Chondrocyte (in vitro differentiated cells): ENCODE measurements around the gene KRTAP9-7. TPM values are rescaled to one million over a fixed set of nuclear protein-coding genes. Genes with fewer than 3 reads are reported as not detected.

ENCODE experiments used
- DNase-seq: peaks from one replicate; pipeline ENCODE4 v3.0.0; 2021; ENCODE audit warnings: mixed read lengths, low spot score
- H3K27ac Mint-ChIP-seq: one replicate; pipeline ENCODE4 v1.8.0; 2021; ENCODE audit warnings: mild to moderate bottlenecking, moderate library complexity, mixed read lengths; ENCODE audit not compliant: unreplicated experiment
- H3K27me3 Mint-ChIP-seq: 2 replicates; pipeline ENCODE4 v1.8.0; 2021; ENCODE audit warnings: low read depth, mixed read lengths
- H3K36me3 Mint-ChIP-seq: 2 replicates; pipeline ENCODE4 v1.8.0; 2021; ENCODE audit warnings: low read depth, mixed read lengths
- H3K4me1 Mint-ChIP-seq: 2 replicates; pipeline ENCODE4 v1.8.0; 2021; ENCODE audit warnings: low read depth, mild to moderate bottlenecking, mixed read lengths
- H3K4me3 Mint-ChIP-seq: one replicate; pipeline ENCODE4 v1.8.0; 2021; ENCODE audit warnings: mild to moderate bottlenecking, moderate library complexity, mixed read lengths; ENCODE audit not compliant: unreplicated experiment
- H3K9me3 Mint-ChIP-seq: 2 replicates; pipeline ENCODE4 v1.8.0; 2021; ENCODE audit warnings: low read depth, mixed read lengths
- total RNA-seq: library from RNA; stranded (reverse); gene quantifications from 3 replicates; pipeline ENCODE4 v1.2.1, GENCODE V29; 2021
- TF ChIP-seq, protein P1 (sequence below): fragments of 200-600 bp; sonication (generic); IDR thresholded peaks from 2 replicates; pipeline ENCODE4 v1.5.0; 2021; ENCODE audit warnings: antibody characterized with exemption, mild to moderate bottlenecking, moderate library complexity

KRTAP9-7 gene
- total RNA-seq, 1 donor from 2014 or later = not detected

DNA sequence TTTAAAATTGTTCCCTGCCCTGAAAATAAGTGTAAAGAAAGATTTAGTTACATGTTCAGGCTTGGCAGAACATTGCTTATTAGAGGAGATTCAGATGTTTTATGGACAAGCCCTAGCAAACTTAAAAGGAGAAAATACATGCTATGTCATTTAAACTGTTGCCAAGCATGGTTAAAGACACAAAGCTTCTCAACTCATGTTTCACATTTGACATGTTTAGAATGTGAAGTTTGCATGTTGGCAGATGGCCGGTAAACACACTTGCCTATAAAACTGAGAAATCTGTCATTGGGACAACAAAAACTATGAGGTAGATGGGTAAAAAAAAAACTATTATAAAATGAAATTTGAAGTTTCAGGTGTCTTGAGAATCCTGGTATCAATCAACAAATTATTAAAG lies 21.3 kb downstream of the KRTAP9-7 start:
- Mint-ChIP-seq H3K4me3 (no peak overlapping the region), H3K4me1 (no peaks in the 10 kb centered on the region), H3K27me3 (no peaks in the 10 kb centered on the region), H3K9me3 (peaks cover 6% of the 10 kb centered on the region), H3K27ac (no peak overlapping the region), H3K36me3 (peaks cover 2% of the 10 kb centered on the region)
- TF ChIP-seq, protein P1, sequence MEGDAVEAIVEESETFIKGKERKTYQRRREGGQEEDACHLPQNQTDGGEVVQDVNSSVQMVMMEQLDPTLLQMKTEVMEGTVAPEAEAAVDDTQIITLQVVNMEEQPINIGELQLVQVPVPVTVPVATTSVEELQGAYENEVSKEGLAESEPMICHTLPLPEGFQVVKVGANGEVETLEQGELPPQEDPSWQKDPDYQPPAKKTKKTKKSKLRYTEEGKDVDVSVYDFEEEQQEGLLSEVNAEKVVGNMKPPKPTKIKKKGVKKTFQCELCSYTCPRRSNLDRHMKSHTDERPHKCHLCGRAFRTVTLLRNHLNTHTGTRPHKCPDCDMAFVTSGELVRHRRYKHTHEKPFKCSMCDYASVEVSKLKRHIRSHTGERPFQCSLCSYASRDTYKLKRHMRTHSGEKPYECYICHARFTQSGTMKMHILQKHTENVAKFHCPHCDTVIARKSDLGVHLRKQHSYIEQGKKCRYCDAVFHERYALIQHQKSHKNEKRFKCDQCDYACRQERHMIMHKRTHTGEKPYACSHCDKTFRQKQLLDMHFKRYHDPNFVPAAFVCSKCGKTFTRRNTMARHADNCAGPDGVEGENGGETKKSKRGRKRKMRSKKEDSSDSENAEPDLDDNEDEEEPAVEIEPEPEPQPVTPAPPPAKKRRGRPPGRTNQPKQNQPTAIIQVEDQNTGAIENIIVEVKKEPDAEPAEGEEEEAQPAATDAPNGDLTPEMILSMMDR = no peak
- DNase-seq = no peak

DNA sequence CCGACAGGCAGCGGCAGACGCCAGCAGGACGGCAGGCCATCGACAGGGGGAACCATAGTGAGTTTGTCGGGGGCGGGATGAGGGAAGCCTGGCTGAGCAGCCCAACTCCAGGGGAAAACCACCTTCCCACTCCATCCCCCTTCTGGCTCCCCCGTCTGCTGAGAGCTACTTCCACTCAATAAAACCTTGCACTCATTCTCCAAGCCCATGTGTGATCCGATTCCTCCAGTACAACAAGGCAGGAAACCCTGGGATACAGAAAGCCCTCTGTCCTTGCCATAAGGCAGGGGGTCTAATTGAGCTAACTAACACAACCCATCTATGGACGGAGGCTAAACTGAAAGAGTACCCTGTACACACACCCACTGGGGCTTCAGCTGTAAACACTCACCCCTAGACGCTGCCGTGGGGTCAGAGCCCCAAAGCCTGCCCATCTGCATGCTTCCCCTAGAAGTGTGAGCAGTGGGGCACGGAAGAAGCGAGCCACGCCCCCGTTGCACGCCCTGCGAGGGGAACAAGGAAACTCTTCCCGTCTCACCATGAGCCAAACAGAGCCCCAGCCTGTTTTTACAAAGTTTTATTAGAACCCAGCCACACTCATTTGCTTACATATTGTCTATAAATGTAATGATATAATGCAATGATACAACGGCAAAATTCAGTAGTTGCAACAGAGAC lies 23.1 kb downstream of the KRTAP9-7 start:
- peaks cover 2% of the 10 kb centered on the region for H3K36me3 Mint-ChIP-seq
- no peak for DNase-seq
- H3K4me1 Mint-ChIP-seq = no peaks in the 10 kb centered on the region
- H3K9me3 Mint-ChIP-seq = peaks cover 6% of the 10 kb centered on the region
- H3K4me3 Mint-ChIP-seq = no peak overlapping the region
- TF ChIP-seq, protein P1 = no peak
- no peak overlapping the region for H3K27ac Mint-ChIP-seq
- H3K27me3 Mint-ChIP-seq = no peaks in the 10 kb centered on the region

DNA sequence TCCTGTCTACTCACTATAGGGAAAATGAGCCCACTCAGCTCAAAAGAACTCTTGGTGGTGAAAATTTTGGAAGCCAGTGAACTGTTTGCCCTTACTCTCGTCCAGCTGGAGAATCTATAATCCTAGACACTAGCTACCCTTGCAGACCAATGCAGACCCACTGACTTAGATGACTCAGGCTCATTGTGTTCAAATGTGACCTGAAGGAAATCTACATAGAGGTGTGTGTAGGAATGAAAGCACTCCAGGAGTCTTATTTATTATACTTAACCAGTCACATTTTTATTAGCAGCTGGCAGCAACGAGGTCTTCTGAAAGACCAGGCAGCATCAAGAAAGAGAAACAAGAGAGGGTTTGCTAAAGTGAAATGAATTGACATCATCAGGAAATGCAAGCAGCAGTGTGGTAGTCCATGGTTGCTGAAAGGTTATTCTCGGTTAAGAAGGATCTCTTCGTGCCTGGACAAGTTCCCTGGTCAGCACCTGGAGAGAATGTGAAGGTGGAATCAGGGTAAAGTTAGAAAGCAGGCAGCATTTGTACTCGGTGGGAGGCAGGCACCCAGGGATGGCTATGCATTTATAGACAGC lies 25.8 kb downstream of the KRTAP9-7 start:
- H3K27me3 Mint-ChIP-seq = no peaks in the 10 kb centered on the region
- peaks cover 2% of the 10 kb centered on the region for H3K36me3 Mint-ChIP-seq
- no peaks in the 10 kb centered on the region for H3K4me1 Mint-ChIP-seq
- H3K4me3 Mint-ChIP-seq = no peak overlapping the region
- H3K9me3 Mint-ChIP-seq = peaks cover 6% of the 10 kb centered on the region
- no peak overlapping the region for H3K27ac Mint-ChIP-seq
- TF ChIP-seq, protein P1 = no peak
- no peak for DNase-seq

DNA sequence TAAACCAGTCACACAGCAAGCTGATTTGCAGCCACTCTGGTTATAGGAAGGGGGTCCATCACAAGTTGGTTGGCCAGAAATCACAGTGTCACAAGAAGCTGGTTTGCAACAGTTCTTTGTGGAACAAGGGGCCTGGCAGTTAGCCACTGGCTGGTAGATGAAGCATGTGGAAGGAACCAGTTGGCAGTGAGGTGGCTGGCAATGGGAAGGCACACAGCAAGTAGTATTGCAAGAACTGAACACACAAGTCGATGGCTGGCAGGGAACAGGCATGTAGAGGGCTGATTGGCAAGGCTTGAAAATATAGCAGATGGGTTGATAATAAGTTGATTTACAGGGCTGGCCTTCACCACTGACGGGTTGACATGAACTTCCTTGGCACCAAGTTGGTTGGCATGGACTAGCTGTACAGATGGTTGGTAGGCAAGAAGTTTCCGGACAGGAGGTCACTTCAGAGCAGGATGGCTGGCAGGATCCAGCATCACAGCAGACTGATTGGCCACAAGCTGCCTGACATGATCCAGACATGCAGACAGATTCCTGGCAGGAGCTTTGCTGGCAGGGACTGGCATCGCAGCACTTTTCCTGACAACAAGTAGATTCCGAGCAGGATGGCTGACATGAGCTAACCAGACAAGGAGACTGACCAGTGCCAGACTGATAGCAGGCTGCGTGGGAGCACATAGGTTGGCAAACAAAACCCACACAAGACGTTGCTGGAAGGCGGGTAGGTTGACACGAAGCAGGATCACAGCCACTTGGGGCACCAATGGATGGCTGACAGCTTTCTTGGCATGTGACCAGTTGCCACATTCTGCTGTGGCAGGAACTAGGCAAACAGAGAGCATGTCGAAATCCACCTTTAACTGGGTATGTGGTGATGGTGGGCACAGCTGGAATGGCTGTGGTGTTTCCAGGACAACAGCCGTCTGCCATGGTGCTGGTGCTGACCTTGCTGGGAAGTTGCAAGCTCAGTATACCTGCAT lies 26.7 kb downstream of the KRTAP9-7 start, which contains the start of gene KRTAP29-1:
Gene KRTAP29-1 (minus strand): TSS at position 936 of the 986 bp plus-strand sequence. CDS start 0 bp downstream, at position 936.
- H3K36me3 Mint-ChIP-seq = peaks cover 2% of the 10 kb centered on the region
- no peak within 1 kb of the TSS for H3K27ac Mint-ChIP-seq
- TF ChIP-seq, protein P1 = no peak
- H3K4me1 Mint-ChIP-seq = peaks cover 2% of the 10 kb centered on the region
- no peak within 1 kb of the TSS for H3K4me3 Mint-ChIP-seq
- H3K27me3 Mint-ChIP-seq = no peaks in the 10 kb centered on the region
- H3K9me3 Mint-ChIP-seq = peaks cover 6% of the 10 kb centered on the region
- DNase-seq = no peak

DNA sequence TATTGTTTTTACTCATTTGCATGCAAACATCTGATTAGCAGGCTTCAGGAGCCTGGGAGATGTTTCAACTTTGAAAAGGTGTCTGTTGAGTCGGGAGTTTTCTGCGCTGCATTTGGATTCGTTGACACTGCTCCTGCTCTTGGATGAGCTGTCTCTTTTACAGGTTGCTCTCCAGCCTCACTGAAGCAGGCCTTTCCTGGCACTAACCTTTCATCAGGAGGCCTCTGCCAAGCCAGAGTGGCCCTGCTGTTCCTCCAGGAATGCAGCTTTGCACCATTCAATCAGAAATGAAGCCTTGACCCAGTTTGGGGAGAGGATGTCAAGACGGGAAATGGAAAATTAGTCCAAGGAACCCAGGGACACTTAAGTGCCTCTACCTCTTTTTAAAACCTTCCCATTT lies 27.5 kb downstream of the KRTAP9-7 start:
- H3K27ac Mint-ChIP-seq = no peak overlapping the region
- H3K4me1 Mint-ChIP-seq = peaks cover 10% of the 10 kb centered on the region
- H3K36me3 Mint-ChIP-seq = peaks cover 2% of the 10 kb centered on the region
- H3K27me3 Mint-ChIP-seq = no peaks in the 10 kb centered on the region
- TF ChIP-seq, protein P1 = no peak
- DNase-seq = no peak
- H3K4me3 Mint-ChIP-seq = no peak overlapping the region
- H3K9me3 Mint-ChIP-seq = peaks cover 6% of the 10 kb centered on the region
